ENCODE measurements around the gene AKAP6. TPM values are rescaled to one million over a fixed set of nuclear protein-coding genes. Genes with fewer than 3 reads are reported as not detected.

The AKAP6 gene
- total RNA-seq, 1 experiment from 2014 or later = 1.9 TPM

DNA sequence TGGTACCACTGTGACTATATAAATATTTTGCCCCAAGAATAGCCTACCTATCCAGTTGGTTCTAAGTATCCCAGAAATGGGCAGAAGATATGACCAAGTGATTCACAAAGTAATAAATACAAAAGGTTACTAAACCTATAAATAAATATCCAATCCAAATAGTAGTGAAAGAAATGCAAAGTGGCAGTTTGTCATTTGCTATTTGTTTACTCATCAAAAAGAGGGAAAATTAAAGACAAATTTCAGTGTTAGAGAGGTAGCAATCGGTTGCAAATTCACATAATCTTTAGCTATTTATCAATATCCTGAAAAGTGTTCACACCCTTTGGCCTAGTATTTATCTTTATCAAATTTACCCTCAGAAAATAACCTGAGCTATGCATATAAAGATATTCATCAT, 473.2 kb downstream of the AKAP6 start:
- Histone ChIP-seq H2AFZ (ENCODE audit: low read depth, low read length, poor library complexity, severe bottlenecking) (no peak overlapping the region), H3K9me3 (ENCODE audit: control insufficient read depth in 1 of 2, insufficient read depth in 1 of 2, low read depth in 1 of 2, low read length in 2 of 2) (no peaks in the 10 kb centered on the region), H3K4me1 (ENCODE audit: control insufficient read depth in 1 of 2, insufficient read depth in 2 of 2, low read length in 2 of 2) (no peaks in the 10 kb centered on the region), H3K9me2 (ENCODE audit: insufficient read depth) (no peaks in the 10 kb centered on the region), H3K27ac (ENCODE audit: low read depth, low read length) (no peak overlapping the region), H3K9ac (ENCODE audit: low read length) (no peak overlapping the region), H3K27me3 (ENCODE audit: insufficient read depth, low read length) (no peaks in the 10 kb centered on the region), H4K20me1 (ENCODE audit: insufficient read depth) (no peaks in the 10 kb centered on the region), H3K4me2 (ENCODE audit: low read length) (no peak overlapping the region), H3K4me3 (replicated peaks in 1 of 2; ENCODE audit: low read depth in 1 of 2, low read length in 2 of 2) (no peak overlapping the region), H3K79me2 (ENCODE audit: insufficient read depth, low read length) (no peaks in the 10 kb centered on the region), H3K36me3 (ENCODE audit: control insufficient read depth in 1 of 2, insufficient read depth in 2 of 2, low read length in 2 of 2) (no peaks in the 10 kb centered on the region)
- no peak for TF ChIP-seq RAD21 (IDR thresholded peaks at IDR 0.05; ENCODE audit: low read depth)
- no peak for TF ChIP-seq FOSL1 (IDR thresholded peaks at IDR 0.05; ENCODE audit: low read depth)
- TF ChIP-seq, protein P1, sequence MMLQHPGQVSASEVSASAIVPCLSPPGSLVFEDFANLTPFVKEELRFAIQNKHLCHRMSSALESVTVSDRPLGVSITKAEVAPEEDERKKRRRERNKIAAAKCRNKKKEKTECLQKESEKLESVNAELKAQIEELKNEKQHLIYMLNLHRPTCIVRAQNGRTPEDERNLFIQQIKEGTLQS (IDR thresholded peaks at IDR 0.05) = no peak
- CTCF ChIA-PET = no interaction called here
- POLR2A ChIA-PET = interaction anchor here (0.6 kb wide), 1 partner anchor 276 kb away, joined by 3 read pairs; no protein-coding TSS in a partner anchor
- intact Hi-C loops (cut with micrococcal nuclease) = no loop called here
- DNase-seq (ENCODE audit: low read depth, low spot score) = no peak
- BruUV-seq (replicated peaks) = no TSS peak
- RAD21 ChIA-PET (ENCODE audit: low non-redundant PET in 1 of 2, low total read pairs in 2 of 2, uncharacterized antibody in 2 of 2, unreplicated experiment in 2 of 2) = no interaction called here
- no peak for ATAC-seq

DNA sequence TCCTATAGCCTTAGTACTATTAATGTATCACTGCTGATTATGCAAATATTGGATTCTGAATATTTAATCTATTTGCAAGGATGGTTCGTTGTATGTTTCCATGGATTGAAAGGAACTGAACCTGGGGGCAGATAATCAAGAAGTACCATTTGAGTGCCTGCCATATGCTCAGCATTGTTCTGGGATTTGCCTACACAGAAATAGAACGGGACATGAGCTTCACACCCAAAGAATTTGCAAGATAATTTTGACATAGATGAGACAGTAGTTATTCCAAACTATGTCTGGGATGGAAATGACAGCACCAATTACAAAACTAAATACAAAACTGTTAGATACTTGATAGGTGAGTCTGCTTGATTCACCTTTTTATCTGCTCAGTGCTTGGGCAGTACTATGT, 476.9 kb downstream of the AKAP6 start:
- BruUV-seq (replicated peaks) = no TSS peak
- H3K4me2 ChIP-seq (ENCODE audit: low read length) = no peak overlapping the region
- no peaks in the 10 kb centered on the region; the same call in 1 of the 2 replicates for H3K27me3 ChIP-seq (ENCODE audit: insufficient read depth, low read length)
- DNase-seq (ENCODE audit: low read depth, low spot score) = no peak
- intact Hi-C loops (cut with micrococcal nuclease) = no loop called here
- no peaks in the 10 kb centered on the region for H3K9me3 ChIP-seq (ENCODE audit: control insufficient read depth in 1 of 2, insufficient read depth in 1 of 2, low read depth in 1 of 2, low read length in 2 of 2)
- no peak for ATAC-seq
- H3K27ac ChIP-seq (ENCODE audit: low read depth, low read length) = no peak overlapping the region
- H3K36me3 ChIP-seq (ENCODE audit: control insufficient read depth in 1 of 2, insufficient read depth in 2 of 2, low read length in 2 of 2) = no peaks in the 10 kb centered on the region
- ChIA-PET CTCF (no interaction called here), RAD21 (ENCODE audit: low non-redundant PET in 1 of 2, low total read pairs in 2 of 2, uncharacterized antibody in 2 of 2, unreplicated experiment in 2 of 2) (no interaction called here), POLR2A (no interaction called here)
- no peak overlapping the region for H3K4me3 ChIP-seq (replicated peaks in 1 of 2; ENCODE audit: low read depth in 1 of 2, low read length in 2 of 2)
- no peaks in the 10 kb centered on the region for H3K79me2 ChIP-seq (ENCODE audit: insufficient read depth, low read length)
- H3K9me2 ChIP-seq (ENCODE audit: insufficient read depth) = no peaks in the 10 kb centered on the region
- no peak overlapping the region for H2AFZ ChIP-seq (ENCODE audit: low read depth, low read length, poor library complexity, severe bottlenecking)
- H3K9ac ChIP-seq (ENCODE audit: low read length) = no peak overlapping the region
- no peaks in the 10 kb centered on the region for H3K4me1 ChIP-seq (ENCODE audit: control insufficient read depth in 1 of 2, insufficient read depth in 2 of 2, low read length in 2 of 2)
- H4K20me1 ChIP-seq (ENCODE audit: insufficient read depth) = no peaks in the 10 kb centered on the region
- TF ChIP-seq CBX3 (IDR thresholded peaks at IDR 0.05; ENCODE audit: low read depth) (no peak), SP1 (IDR thresholded peaks at IDR 0.05; ENCODE audit: low read depth) (no peak), MAX (IDR thresholded peaks at IDR 0.05) (no peak), SRF (IDR thresholded peaks at IDR 0.05; ENCODE audit: low read depth) (no peak), TCF7L2 (IDR thresholded peaks at IDR 0.05; ENCODE audit: borderline replicate concordance, extremely low read depth, insufficient read depth, insufficient read length) (no peak), POLR2A (IDR thresholded peaks at IDR 0.05; ENCODE audit: borderline replicate concordance, extremely low read depth, insufficient read depth, insufficient read length) (no peak), JUND (IDR thresholded peaks at IDR 0.05) (no peak), ZBTB33 (IDR thresholded peaks at IDR 0.05; ENCODE audit: extremely low read depth, insufficient replicate concordance, low read length) (no peak), SIN3A (IDR thresholded peaks at IDR 0.05; ENCODE audit: low read depth) (no peak), EGR1 (IDR thresholded peaks at IDR 0.05; ENCODE audit: low read depth) (no peak), ELF1 (IDR thresholded peaks at IDR 0.05; ENCODE audit: borderline replicate concordance, low read depth) (no peak), REST (IDR thresholded peaks at IDR 0.05; ENCODE audit: low read depth) (no peak), EZH2 (IDR thresholded peaks at IDR 0.05) (no peak), RAD21 (IDR thresholded peaks at IDR 0.05; ENCODE audit: low read depth) (no peak), EZH2phosphoT487 (IDR thresholded peaks at IDR 0.05; ENCODE audit: borderline replicate concordance) (no peak)
- TF ChIP-seq, protein P1 (IDR thresholded peaks at IDR 0.05) = no peak
